Loucy (cell line): Measurements from ENCODE around the gene CDHR4.
"Not testable (repeated sequence)": the region's sequence is repeated elsewhere in the genome, so short reads cannot be mapped to it uniquely, and the experiment has no call there.

Experiments
- H2AFZ ChIP-seq: fragments of 200-600 bp; sonication (generic); 2 replicates; pipeline ENCODE4 v1.6.0; 2016; ENCODE audit warnings: antibody characterized with exemption, mild to moderate bottlenecking, low read length, moderate library complexity
- H3F3A ChIP-seq: fragments of 200-600 bp; 2 replicates; pipeline ENCODE4 v1.6.0; 2016; ENCODE audit warnings: antibody characterized with exemption, low read depth, mild to moderate bottlenecking
- H3K27me3 ChIP-seq: fragments of 200-600 bp; sonication (generic); 2 replicates; pipeline ENCODE4 v1.6.1; 2014; ENCODE audit warnings: low read length, mild to moderate bottlenecking; ENCODE audit not compliant: insufficient read depth, poor library complexity, severe bottlenecking
- H3K36me3 ChIP-seq: fragments of 200-600 bp; sonication (generic); 2 replicates; pipeline ENCODE4 v1.6.1; 2016; ENCODE audit warnings: low read length; ENCODE audit not compliant: insufficient read depth
- H3K4me1 ChIP-seq: fragments of 200-600 bp; sonication (generic); 2 replicates; pipeline ENCODE4 v1.5.1; 2014; ENCODE audit warnings: low read length, mild to moderate bottlenecking; ENCODE audit not compliant: insufficient read depth, poor library complexity, severe bottlenecking
- H3K4me2 ChIP-seq: fragments of 200-600 bp; sonication (generic); 2 replicates; pipeline ENCODE4 v1.6.0; 2014; ENCODE audit warnings: antibody characterized with exemption, low read length, low read depth, mild to moderate bottlenecking; ENCODE audit not compliant: poor library complexity, severe bottlenecking
- H3K4me3 ChIP-seq: fragments of 200-600 bp; sonication (generic); 2 replicates; pipeline ENCODE4 v1.5.1; 2014; ENCODE audit warnings: low read length, mild to moderate bottlenecking, mixed read lengths; ENCODE audit not compliant: poor library complexity, severe bottlenecking
- H3K79me2 ChIP-seq: fragments of 200-600 bp; sonication (generic); 2 replicates; pipeline ENCODE4 v1.6.1; 2014; ENCODE audit warnings: low read length; ENCODE audit not compliant: insufficient read depth
- H3K9ac ChIP-seq: fragments of 200-600 bp; sonication (generic); 2 replicates; pipeline ENCODE4 v1.6.0; 2014; ENCODE audit warnings: mild to moderate bottlenecking, low read depth, low read length, moderate library complexity; ENCODE audit not compliant: poor library complexity, severe bottlenecking
- H3K9me2 ChIP-seq: fragments of 200-600 bp; sonication (generic); replicated peaks from 2 replicates; pipeline ENCODE4 v1.6.1; 2016; ENCODE audit warnings: low read depth, low read length, mixed read lengths
- H3K9me3 ChIP-seq: fragments of 200-600 bp; sonication (generic); 2 replicates; pipeline ENCODE4 v1.6.1; 2014; ENCODE audit warnings: mild to moderate bottlenecking, antibody characterized with exemption, low read length, low read depth; ENCODE audit not compliant: insufficient read depth
- H4K20me1 ChIP-seq: fragments of 200-600 bp; sonication (generic); 2 replicates; pipeline ENCODE4 v1.6.0; 2014; ENCODE audit warnings: antibody characterized with exemption, low read length, mild to moderate bottlenecking; ENCODE audit not compliant: insufficient read depth, poor library complexity, severe bottlenecking
- CTCF ChIP-seq: fragments of 200-600 bp; sonication (generic); conservative IDR thresholded peaks from 2 replicates; pipeline ENCODE4 v1.5.1; 2014; ENCODE audit warnings: mild to moderate bottlenecking, antibody characterized with exemption, low read length
- EZH2phosphoT487 ChIP-seq: fragments of 200-600 bp; IDR thresholded peaks from 2 replicates; pipeline ENCODE4 v1.6.1; 2018; ENCODE audit warnings: antibody characterized with exemption, mild to moderate bottlenecking, moderate library complexity, borderline replicate concordance

CDHR4 gene

GRCh38 chr3:49751501-49751900, 48.2 kb downstream of the CDHR4 start:
- no peak for TF ChIP-seq EZH2phosphoT487
- TF ChIP-seq CTCF: no peak
- no peaks in the 10 kb centered on the region for H3K4me1 ChIP-seq
- no peaks in the 10 kb centered on the region for H3K27me3 ChIP-seq
- no peak overlapping the region for H2AFZ ChIP-seq
- no peaks in the 10 kb centered on the region for H3F3A ChIP-seq
- peaks cover 40% of the 10 kb centered on the region for H3K79me2 ChIP-seq
- H4K20me1 ChIP-seq: peaks cover 10% of the 10 kb centered on the region
- H3K9me3 ChIP-seq: no peaks in the 10 kb centered on the region
- H3K36me3 ChIP-seq: peaks cover 15% of the 10 kb centered on the region; the same call in 1 of the 2 replicates
- no peak overlapping the region for H3K4me3 ChIP-seq
- no peaks in the 10 kb centered on the region for H3K9me2 ChIP-seq
- H3K4me2 ChIP-seq: no peak overlapping the region
- no peak overlapping the region for H3K9ac ChIP-seq

GRCh38 chr3:49750056-49750455, 49.6 kb downstream of the CDHR4 start:
- H2AFZ ChIP-seq: no peak overlapping the region
- peaks cover 25% of the 10 kb centered on the region for H3K79me2 ChIP-seq
- H3K27me3 ChIP-seq: no peaks in the 10 kb centered on the region
- no peaks in the 10 kb centered on the region for H3K4me1 ChIP-seq
- TF ChIP-seq EZH2phosphoT487 (no peak), CTCF (no peak)
- no peaks in the 10 kb centered on the region for H3F3A ChIP-seq
- H4K20me1 ChIP-seq: no peaks in the 10 kb centered on the region
- no peak overlapping the region for H3K4me2 ChIP-seq
- H3K9ac ChIP-seq: no peak overlapping the region
- no peak overlapping the region for H3K4me3 ChIP-seq
- no peaks in the 10 kb centered on the region for H3K9me3 ChIP-seq
- H3K36me3 ChIP-seq: peaks cover 21% of the 10 kb centered on the region; the same call in 1 of the 2 replicates
- H3K9me2 ChIP-seq: no peaks in the 10 kb centered on the region

GRCh38 chr3:49748874-49749273, 50.8 kb downstream of the CDHR4 start:
- H3K9me3 ChIP-seq, H3K4me1 ChIP-seq, H3K4me3 ChIP-seq, H3K9ac ChIP-seq, H2AFZ ChIP-seq, H3K27me3 ChIP-seq, H3F3A ChIP-seq, H4K20me1 ChIP-seq, H3K4me2 ChIP-seq, H3K9me2 ChIP-seq: not testable (repeated sequence)
- Histone ChIP-seq H3K36me3 (peaks cover 28% of the 10 kb centered on the region; the same call in 1 of the 2 replicates), H3K79me2 (peaks cover 13% of the 10 kb centered on the region; the same call in 1 of the 2 replicates)

GRCh38 chr3:49747792-49748480, 51.7 kb downstream of the CDHR4 start:
- TF ChIP-seq EZH2phosphoT487: no peak
- no peak for TF ChIP-seq CTCF
- Histone ChIP-seq H4K20me1 (no peaks in the 10 kb centered on the region), H3K36me3 (peaks cover 28% of the 10 kb centered on the region; the same call in 1 of the 2 replicates), H3K4me2 (no peak overlapping the region), H3K9me2 (no peaks in the 10 kb centered on the region), H3K9ac (no peak overlapping the region), H3K27me3 (no peaks in the 10 kb centered on the region), H3K4me3 (no peak overlapping the region), H3K4me1 (no peaks in the 10 kb centered on the region), H3K9me3 (no peaks in the 10 kb centered on the region), H2AFZ (no peak overlapping the region), H3F3A (no peaks in the 10 kb centered on the region), H3K79me2 (peaks cover 8% of the 10 kb centered on the region; the same call in 1 of the 2 replicates)
